Esophagus muscularis mucosa (tissue), 4 donors: Measurements from ENCODE around the gene L3MBTL4. TPM values are rescaled to one million over a fixed set of nuclear protein-coding genes. Genes with fewer than 3 reads are reported as not detected.

ENCODE experiments used
- DNase-seq: peaks from one replicate; pipeline ENCODE4 v3.0.0-alpha.2; 2017; ENCODE audit errors: extremely low spot score
- H3K27ac ChIP-seq, 4 donors: fragments of 200-600 bp; sonication (generic); replicated peaks in 1 of 4; 1 replicate in 3 of 4; 2 replicates in 1 of 4; pipeline ENCODE4 v1.5.1; 2016 to 2019; ENCODE audit warnings: mild to moderate bottlenecking in 1 of 4
- H3K27me3 ChIP-seq, 4 donors: fragments of 200-600 bp; sonication (generic); one replicate each; pipeline versions ENCODE4 v1.5.1 to v1.6.0; 2016 to 2019
- H3K36me3 ChIP-seq, 4 donors: fragments of 200-600 bp; sonication (generic); one replicate each; pipeline ENCODE4 v1.5.1; 2016 to 2019
- H3K4me1 ChIP-seq, 4 donors: fragments of 200-600 bp; sonication (generic); one replicate each; pipeline ENCODE4 v1.5.1; 2016 to 2019
- H3K4me3 ChIP-seq, 4 donors: fragments of 200-600 bp; sonication (generic); 1 replicate in 2 of 4; 2 replicates in 2 of 4; pipeline ENCODE4 v1.5.1; 2016 to 2019; ENCODE audit warnings: mild to moderate bottlenecking in 4 of 4, moderate library complexity in 1 of 4
- H3K9me3 ChIP-seq, 4 donors: fragments of 200-600 bp; sonication (generic); 1 replicate in 3 of 4; 2 replicates in 1 of 4; pipeline ENCODE4 v1.5.1; 2016 to 2019
- CTCF ChIP-seq, 3 experiments: fragments of 200-600 bp in 2 of 3; fragments of 450-650 bp in 1 of 3; sonication (generic) in 2 of 3; IDR thresholded peaks; one replicate each; pipeline ENCODE4 v1.5.1; 2017 to 2019; ENCODE audit warnings: antibody characterized with exemption in 3 of 3, mild to moderate bottlenecking in 2 of 3, moderate library complexity in 1 of 3
- EP300 ChIP-seq: sonication (generic); formaldehyde crosslinking; IDR thresholded peaks from one replicate; pipeline ENCODE4 v1.6.1; 2017; ENCODE audit warnings: antibody characterized with exemption
- POLR2A ChIP-seq: fragments of 450-650 bp; IDR thresholded peaks from one replicate; pipeline ENCODE4 v1.6.1; 2017; ENCODE audit warnings: antibody characterized with exemption, moderate library complexity, mild to moderate bottlenecking, low read depth
- POLR2AphosphoS5 ChIP-seq, 2 donors: sonication (generic); formaldehyde crosslinking; IDR thresholded peaks; one replicate each; pipeline ENCODE4 v1.6.1; 2017; ENCODE audit warnings: antibody characterized with exemption in 2 of 2
- WGBS: methylation state at CpG from one replicate; pipeline ENCODE4 v1.1.5; 2018; 5-methylcytosine and 5-hydroxymethylcytosine counted together
- intact Hi-C: fragments of 100-400 bp; cut with DNase I; formaldehyde crosslinking; loops from one replicate; pipeline ENCODE4 v1.15.1; 2023
- total RNA-seq, 4 donors: library from RNA; depleted of rRNA; stranded (reverse); fragments of >200 nt; gene quantifications; one replicate each; pipeline versions ENCODE4 v1.1.0 to v1.2.1, GENCODE V29; 2016

L3MBTL4 gene
- total RNA-seq, 4 donors from 2014 or later = 1.0 to 2.9 (median 1.6) TPM

- Histone ChIP-seq H3K4me3 (no peak overlapping the region), H3K9me3 (no peaks in the 10 kb centered on the region), H3K36me3 (no peaks in the 10 kb centered on the region), H3K27ac (no peak overlapping the region), H3K27me3 (no peaks in the 10 kb centered on the region), H3K4me1 (no peaks in the 10 kb centered on the region)
- WGBS = 80% methylated on average over 7 of the region's 7 CpGs
- no peak for DNase-seq
- intact Hi-C loops = no loop called here
- TF ChIP-seq EP300 = no peak
- TF ChIP-seq POLR2A = no peak
- TF ChIP-seq POLR2AphosphoS5 (IDR thresholded peaks at IDR 0.05) = no peak
- no peak for TF ChIP-seq CTCF (IDR thresholded peaks at IDR 0.05)
These were observed 51.5 kb downstream of the L3MBTL4 start for GRCh38 chr18:6363216-6363615.

- H3K4me3 ChIP-seq = no peak overlapping the region
- no peaks in the 10 kb centered on the region for H3K4me1 ChIP-seq
- DNase-seq = no peak
- no peaks in the 10 kb centered on the region for H3K27me3 ChIP-seq
- H3K9me3 ChIP-seq = no peaks in the 10 kb centered on the region
- intact Hi-C loops = no loop called here
- TF ChIP-seq EP300 (no peak), POLR2A (no peak), POLR2AphosphoS5 (IDR thresholded peaks at IDR 0.05) (no peak), CTCF (IDR thresholded peaks at IDR 0.05) (no peak)
- WGBS = 97% methylated on average over 9 of the region's 9 CpGs
- no peaks in the 10 kb centered on the region for H3K36me3 ChIP-seq
- H3K27ac ChIP-seq = no peak overlapping the region
These were observed 52.1 kb downstream of the L3MBTL4 start for GRCh38 chr18:6362559-6363129.

- DNase-seq = no peak
- 82% methylated on average over 5 of the region's 5 CpGs for WGBS
- Histone ChIP-seq H3K27ac (no peak overlapping the region), H3K9me3 (no peaks in the 10 kb centered on the region), H3K36me3 (no peaks in the 10 kb centered on the region), H3K27me3 (no peaks in the 10 kb centered on the region), H3K4me3 (no peak overlapping the region), H3K4me1 (no peaks in the 10 kb centered on the region)
- no peak for TF ChIP-seq POLR2AphosphoS5 (IDR thresholded peaks at IDR 0.05)
- TF ChIP-seq POLR2A = no peak
- TF ChIP-seq EP300 = no peak
- no peak for TF ChIP-seq CTCF (IDR thresholded peaks at IDR 0.05)
- intact Hi-C loops = no loop called here
These were observed 57.0 kb downstream of the L3MBTL4 start for GRCh38 chr18:6357668-6358067.

- DNase-seq = no peak
- no peaks in the 10 kb centered on the region for H3K36me3 ChIP-seq
- no peaks in the 10 kb centered on the region for H3K27me3 ChIP-seq
- H3K27ac ChIP-seq = no peak overlapping the region
- no peaks in the 10 kb centered on the region for H3K4me1 ChIP-seq
- intact Hi-C loops = no loop called here
- no peak overlapping the region for H3K4me3 ChIP-seq
- H3K9me3 ChIP-seq = no peaks in the 10 kb centered on the region
- 78% methylated on average over 9 of the region's 9 CpGs for WGBS
- no peak for TF ChIP-seq EP300
These were observed 58.7 kb downstream of the L3MBTL4 start for GRCh38 chr18:6355789-6356589.

- TF ChIP-seq CTCF (IDR thresholded peaks at IDR 0.05) = no peak
- no peak for TF ChIP-seq POLR2A
- TF ChIP-seq EP300 = no peak
- TF ChIP-seq POLR2AphosphoS5 (IDR thresholded peaks at IDR 0.05) = no peak
- intact Hi-C loops = no loop called here
- Histone ChIP-seq H3K9me3 (no peaks in the 10 kb centered on the region), H3K27ac (no peak overlapping the region), H3K4me3 (no peak overlapping the region), H3K36me3 (no peaks in the 10 kb centered on the region), H3K27me3 (no peaks in the 10 kb centered on the region), H3K4me1 (no peaks in the 10 kb centered on the region)
- no peak for DNase-seq
These were observed 62.4 kb downstream of the L3MBTL4 start for GRCh38 chr18:6352275-6352674.
